CD4-positive, alpha-beta T cell treated with Interleukin-15 for 4 hours (primary cell): Measurements from ENCODE around the gene SERPINA5.
A peak's percentile ranks its signal among the peaks of the same experiment; 100 is the strongest.

Source experiments
- DNase-seq: peaks from one replicate; pipeline ENCODE4 v3.0.0-alpha.2; 2020; ENCODE audit warnings: low spot score

SERPINA5 gene

GRCh38 chr14:94581127-94581999, at the start of gene SERPINA5:
TSS of gene SERPINA5 (plus strand) at chr14:94581426. CDS start at chr14:94587363, 5,937 bp downstream.
- no peak for DNase-seq

GRCh38 chr14:94532447-94532846, 48.8 kb upstream of the SERPINA5 start:
- no peak for DNase-seq

GRCh38 chr14:94535506-94535905, 45.7 kb upstream of the SERPINA5 start:
- DNase-seq: no peak

- no peak for DNase-seq
Measured at GRCh38 chr14:94536836-94537235, 44.4 kb upstream of the SERPINA5 start.

GRCh38 chr14:94538070-94538740, 43.0 kb upstream of the SERPINA5 start:
- no peak for DNase-seq

GRCh38 chr14:94539181-94539580, 42.0 kb upstream of the SERPINA5 start:
- no peak for DNase-seq

GRCh38 chr14:94540031-94540794, 41.0 kb upstream of the SERPINA5 start:
- no peak for DNase-seq

- DNase-seq: no peak
Measured at GRCh38 chr14:94541234-94541975, 39.8 kb upstream of the SERPINA5 start.

- no peak for DNase-seq
Measured at GRCh38 chr14:94542111-94542810, 39.0 kb upstream of the SERPINA5 start.

- no peak for DNase-seq
Measured at GRCh38 chr14:94542811-94543440, 38.3 kb upstream of the SERPINA5 start.

- no peak for DNase-seq
Measured at GRCh38 chr14:94543449-94544124, 37.6 kb upstream of the SERPINA5 start.

GRCh38 chr14:94544726-94545125, 36.5 kb upstream of the SERPINA5 start:
- no peak for DNase-seq

GRCh38 chr14:94545131-94545841, 35.9 kb upstream of the SERPINA5 start:
- DNase-seq: no peak

GRCh38 chr14:94547151-94547680, 34.0 kb upstream of the SERPINA5 start:
- DNase-seq: no peak

- no peak for DNase-seq
Measured at GRCh38 chr14:94547726-94548125, 33.5 kb upstream of the SERPINA5 start.

- DNase-seq: no peak
Measured at GRCh38 chr14:94548131-94548998, 32.9 kb upstream of the SERPINA5 start.

GRCh38 chr14:94548999-94549985, 31.9 kb upstream of the SERPINA5 start:
- DNase-seq: peak; percentile 34
